Stimulated activated naive B cell treated with anti-CD40 and anti-IgM and Interleukin-4, amounts not matched to agents 10 μg/mL and 1 μg/mL and 100 μg/mL, for 72 hours (primary cell): ENCODE data around the gene MRAP.

Source experiments
- ATAC-seq, 2 donors: fragments of 150-1000 bp; cut with Tn5 transposase; replicated peaks; 2 replicates each; pipeline ENCODE4 v1.10.0; 2021; ENCODE audit warnings: moderate library complexity in 1 of 2
- DNase-seq: peaks from one replicate; pipeline ENCODE4 v3.0.0; 2021
- H3K27ac Mint-ChIP-seq: one replicate; pipeline ENCODE4 v1.8.0; 2022; ENCODE audit warnings: mild to moderate bottlenecking, mixed read lengths
- H3K27me3 Mint-ChIP-seq, 2 donors: one replicate each; pipeline ENCODE4 v1.8.0; 2022; ENCODE audit warnings: mixed read lengths in 2 of 2
- H3K36me3 Mint-ChIP-seq, 2 donors: one replicate each; pipeline ENCODE4 v1.8.0; 2022; ENCODE audit warnings: mixed read lengths in 2 of 2, mild to moderate bottlenecking in 1 of 2
- H3K4me1 Mint-ChIP-seq, 2 donors: one replicate each; pipeline ENCODE4 v1.8.0; 2022; ENCODE audit warnings: mixed read lengths in 2 of 2, mild to moderate bottlenecking in 1 of 2
- H3K4me3 Mint-ChIP-seq, 2 donors: one replicate each; pipeline ENCODE4 v1.8.0; 2022; ENCODE audit warnings: mild to moderate bottlenecking in 2 of 2, mixed read lengths in 2 of 2, moderate library complexity in 1 of 2
- H3K9me3 Mint-ChIP-seq, 2 donors: one replicate each; pipeline ENCODE4 v1.8.0; 2022; ENCODE audit warnings: mixed read lengths in 2 of 2, mild to moderate bottlenecking in 1 of 2

The MRAP gene

DNA sequence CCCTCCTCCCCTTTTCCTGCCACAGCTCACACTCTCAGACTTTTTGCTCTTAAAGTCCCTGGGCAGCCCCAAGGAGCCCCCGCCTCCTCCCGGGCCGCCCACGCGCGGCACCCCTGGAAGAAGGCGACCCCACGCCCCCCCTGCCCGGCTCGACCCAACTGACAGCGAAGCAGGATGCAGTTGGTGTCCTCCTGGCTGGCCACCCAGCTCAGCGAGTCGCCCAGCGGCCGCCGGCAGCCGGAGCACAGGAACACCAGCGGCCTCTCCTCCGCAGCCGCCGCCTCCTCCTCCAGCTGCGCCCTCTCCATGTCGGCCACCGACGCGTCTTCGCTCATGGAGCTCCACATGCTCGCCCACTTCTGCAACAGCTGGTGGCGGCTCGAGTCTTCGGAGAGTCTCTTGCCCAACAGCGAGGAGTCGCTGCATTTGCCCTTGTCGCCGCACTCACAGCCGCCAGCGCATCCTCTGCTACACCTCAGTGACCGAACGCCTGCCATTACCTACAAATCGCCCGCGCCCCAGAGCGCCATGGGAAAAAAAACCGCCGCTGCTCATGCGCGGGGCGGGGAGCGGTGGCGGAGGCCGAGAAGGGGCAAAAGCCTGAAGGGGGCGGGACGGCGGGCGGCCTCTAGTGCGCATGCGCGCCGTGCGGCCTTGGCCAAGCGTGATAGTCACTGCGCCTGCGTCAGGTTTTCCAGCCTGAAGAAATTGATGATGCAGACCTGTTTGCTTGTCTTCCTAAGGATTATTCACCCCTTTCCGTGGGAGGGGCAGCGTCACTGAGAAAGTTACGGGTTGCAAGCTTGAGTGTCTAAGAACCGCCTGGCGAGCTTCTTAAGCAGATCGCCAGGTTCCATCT, 19.9 kb upstream of the MRAP start, which contains the start of gene MIS18A:
Gene MIS18A, minus strand, starts transcription at position 532 of the 859 bp plus-strand sequence. Its CDS starts 35 bp downstream, at position 497.
- Mint-ChIP-seq H3K4me3 (peak within 1 kb of the TSS; percentile 99 to 100), H3K27me3 (no peaks in the 10 kb centered on the region), H3K4me1 (peaks cover 13 to 27% of the 10 kb centered on the region in 2 donors), H3K27ac (peak within 1 kb of the TSS; percentile 97), H3K36me3 (peaks cover 25 to 39% of the 10 kb centered on the region in 2 donors), H3K9me3 (no peaks in the 10 kb centered on the region)
- ATAC-seq = peak; percentile 96
- DNase-seq = peak; percentile 95

- H3K4me3 Mint-ChIP-seq = peak overlapping the region; percentile 99 to 100
- no peaks in the 10 kb centered on the region for H3K9me3 Mint-ChIP-seq
- no peaks in the 10 kb centered on the region for H3K27me3 Mint-ChIP-seq
- peak overlapping the region; percentile 97 for H3K27ac Mint-ChIP-seq
- no peak for DNase-seq
- ATAC-seq = no peak
- peaks cover 29 to 45% of the 10 kb centered on the region in 2 donors for H3K36me3 Mint-ChIP-seq
- H3K4me1 Mint-ChIP-seq = peaks cover 13 to 27% of the 10 kb centered on the region in 2 donors
Observed at GRCh38 chr21:32279377-32279680, 19.3 kb upstream of the MRAP start.

DNA sequence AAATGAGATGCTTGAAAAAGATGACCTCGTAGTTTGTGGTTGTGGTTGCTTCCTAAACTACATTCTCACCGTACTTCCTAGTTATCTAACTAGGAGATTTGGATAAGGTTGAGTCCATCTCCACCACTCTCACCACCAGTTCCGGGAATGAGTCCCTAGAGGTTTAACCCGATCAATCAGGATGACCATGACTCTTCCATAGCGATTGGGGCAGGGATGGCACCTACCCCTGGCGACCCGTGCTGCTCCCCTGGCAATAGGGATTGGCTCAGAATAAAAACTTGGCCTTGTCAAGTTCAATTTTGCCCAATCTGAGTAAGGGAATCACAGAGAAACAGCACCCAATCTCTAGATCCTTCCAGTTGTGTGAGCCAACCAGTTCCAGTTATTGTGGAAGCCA, 17.1 kb upstream of the MRAP start:
- DNase-seq = no peak
- H3K27me3 Mint-ChIP-seq = no peaks in the 10 kb centered on the region
- H3K4me1 Mint-ChIP-seq = peaks cover 9 to 27% of the 10 kb centered on the region in 2 donors
- ATAC-seq = no peak
- no peaks in the 10 kb centered on the region for H3K9me3 Mint-ChIP-seq
- H3K36me3 Mint-ChIP-seq = peaks cover 27 to 52% of the 10 kb centered on the region in 2 donors
- H3K27ac Mint-ChIP-seq = no peak overlapping the region
- no peak overlapping the region for H3K4me3 Mint-ChIP-seq

GRCh38 chr21:32282992-32283391, 15.7 kb upstream of the MRAP start:
- Mint-ChIP-seq H3K4me3 (no peak overlapping the region), H3K4me1 (peaks cover 8 to 22% of the 10 kb centered on the region in 2 donors), H3K27me3 (no peaks in the 10 kb centered on the region), H3K27ac (no peak overlapping the region), H3K36me3 (peaks cover 26 to 58% of the 10 kb centered on the region in 2 donors), H3K9me3 (peaks cover 0 to 2% of the 10 kb centered on the region in 2 donors)
- no peak for DNase-seq
- no peak for ATAC-seq

DNA sequence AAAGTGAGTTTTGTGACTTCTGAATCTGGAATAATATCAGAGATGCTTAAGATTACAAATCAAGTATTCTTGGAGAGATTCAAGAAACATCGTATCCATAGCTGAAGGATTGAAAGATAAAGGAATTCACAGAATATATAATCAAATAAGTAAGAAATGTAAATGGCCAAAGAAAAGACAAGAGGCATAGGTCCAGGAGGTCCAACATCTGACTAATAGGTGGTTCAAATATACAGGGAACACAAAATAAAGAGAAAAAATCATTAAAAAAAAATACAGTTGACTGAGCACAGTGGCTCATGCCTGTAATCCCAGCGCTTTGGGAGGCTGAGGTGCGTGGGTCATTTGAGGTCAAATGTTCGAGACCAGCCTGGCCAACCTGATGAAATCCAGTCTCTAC, 13.2 kb upstream of the MRAP start:
- DNase-seq (no peak), ATAC-seq (no peak)
- peaks cover 0 to 2% of the 10 kb centered on the region in 2 donors for H3K4me1 Mint-ChIP-seq
- no peak overlapping the region for H3K4me3 Mint-ChIP-seq
- H3K36me3 Mint-ChIP-seq = peaks cover 31 to 58% of the 10 kb centered on the region in 2 donors
- H3K27me3 Mint-ChIP-seq = no peaks in the 10 kb centered on the region
- peaks cover 0 to 4% of the 10 kb centered on the region in 2 donors for H3K9me3 Mint-ChIP-seq
- H3K27ac Mint-ChIP-seq = no peak overlapping the region

DNA sequence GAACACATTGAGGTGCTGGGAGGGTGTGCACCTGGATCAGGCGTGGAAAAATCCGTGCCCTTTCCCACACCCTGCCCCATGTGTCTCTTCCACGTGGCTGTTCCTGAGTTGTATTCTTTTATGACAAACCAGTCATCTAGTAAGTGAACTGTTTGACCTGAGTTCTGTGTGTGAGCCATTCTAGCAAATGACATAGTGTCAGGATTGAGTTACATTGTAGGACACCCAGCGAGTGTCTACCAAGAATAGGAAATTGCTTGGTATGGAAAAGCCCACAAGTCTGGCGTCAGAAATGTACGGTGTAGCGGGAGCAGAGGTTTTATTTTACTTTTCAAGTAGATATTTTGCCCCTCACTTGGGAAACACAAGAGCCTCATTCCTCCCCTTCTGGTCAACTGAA, 1.2 kb upstream of the MRAP start:
- Mint-ChIP-seq H3K36me3 (peaks cover 31 to 58% of the 10 kb centered on the region in 2 donors), H3K9me3 (no peaks in the 10 kb centered on the region)
- DNase-seq = no peak

DNA sequence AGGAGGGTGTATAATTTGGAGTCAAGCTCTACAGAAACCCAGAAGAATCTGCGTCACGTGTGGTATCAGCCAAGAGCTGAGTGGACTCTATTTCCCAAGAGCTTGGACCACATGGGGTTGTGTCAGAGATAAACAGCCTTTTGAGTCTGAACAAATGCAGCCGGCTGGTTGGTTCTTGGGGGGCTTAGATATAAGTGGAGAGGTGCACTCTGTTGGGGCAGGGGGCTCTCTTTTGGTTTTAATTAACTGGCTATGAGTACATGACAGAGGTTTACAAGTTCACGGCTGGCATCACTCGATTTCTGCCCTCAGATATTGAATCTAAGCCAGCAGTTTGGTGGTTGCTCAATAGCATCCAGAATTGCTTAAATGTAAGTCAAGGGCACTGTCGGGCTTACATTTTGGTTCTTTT, 501 bp upstream of the MRAP start:
- Mint-ChIP-seq H3K4me1 (no peaks in the 10 kb centered on the region), H3K9me3 (no peaks in the 10 kb centered on the region), H3K27me3 (no peaks in the 10 kb centered on the region), H3K36me3 (peaks cover 30 to 57% of the 10 kb centered on the region in 2 donors), H3K27ac (no peak overlapping the region), H3K4me3 (no peak overlapping the region)
- no peak for ATAC-seq
- no peak for DNase-seq

More for the DNA sequence above, 1.2 kb upstream of the MRAP start:
- no peak for ATAC-seq
- Mint-ChIP-seq H3K27ac (no peak overlapping the region), H3K4me1 (no peaks in the 10 kb centered on the region), H3K4me3 (no peak overlapping the region), H3K27me3 (no peaks in the 10 kb centered on the region)

- ATAC-seq = no peak
- Mint-ChIP-seq H3K4me3 (no peak overlapping the region), H3K27ac (no peak overlapping the region), H3K4me1 (no peaks in the 10 kb centered on the region), H3K36me3 (peaks cover 37 to 63% of the 10 kb centered on the region in 2 donors), H3K27me3 (no peaks in the 10 kb centered on the region), H3K9me3 (no peaks in the 10 kb centered on the region)
- DNase-seq = no peak
Observed at GRCh38 chr21:32299695-32300094, 1.0 kb downstream of the MRAP start.

DNA sequence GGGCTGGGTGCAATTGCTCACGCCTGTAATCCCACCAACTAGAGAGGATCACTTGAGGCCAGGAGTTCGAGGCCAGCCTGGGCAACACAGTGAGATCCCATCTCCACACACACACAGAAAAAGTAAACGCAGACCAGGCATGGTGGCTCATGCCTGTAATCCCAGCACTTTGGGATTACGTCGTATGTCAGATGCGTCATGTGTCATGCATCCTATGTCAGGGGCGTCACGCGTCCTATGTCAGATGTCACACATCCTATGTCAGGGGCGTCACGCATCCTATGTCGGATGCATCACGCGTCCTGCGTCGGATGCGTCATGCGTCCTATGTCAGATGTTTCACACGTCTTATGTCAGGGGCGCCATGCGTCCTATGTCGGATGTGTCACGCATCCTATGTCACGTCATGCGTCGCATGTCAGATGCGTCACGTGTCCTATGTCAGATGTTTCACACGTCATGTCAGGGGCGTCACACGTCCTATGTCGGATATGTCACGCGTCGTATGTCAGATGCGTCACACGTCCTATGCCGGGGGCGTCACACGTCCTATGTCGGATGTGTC, 1.5 kb downstream of the MRAP start:
- DNase-seq (no peak), ATAC-seq (no peak)
- Mint-ChIP-seq H3K4me1 (no peaks in the 10 kb centered on the region), H3K36me3 (peaks cover 40 to 64% of the 10 kb centered on the region in 2 donors), H3K27ac (no peak overlapping the region), H3K27me3 (no peaks in the 10 kb centered on the region), H3K4me3 (no peak overlapping the region), H3K9me3 (no peaks in the 10 kb centered on the region)

GRCh38 chr21:32301596-32301995, 2.9 kb downstream of the MRAP start:
- H3K9me3 Mint-ChIP-seq = no peaks in the 10 kb centered on the region
- no peak overlapping the region for H3K27ac Mint-ChIP-seq
- peaks cover 42 to 66% of the 10 kb centered on the region in 2 donors for H3K36me3 Mint-ChIP-seq
- no peak for ATAC-seq
- DNase-seq = no peak
- H3K27me3 Mint-ChIP-seq = no peaks in the 10 kb centered on the region
- no peak overlapping the region for H3K4me3 Mint-ChIP-seq
- H3K4me1 Mint-ChIP-seq = no peaks in the 10 kb centered on the region

DNA sequence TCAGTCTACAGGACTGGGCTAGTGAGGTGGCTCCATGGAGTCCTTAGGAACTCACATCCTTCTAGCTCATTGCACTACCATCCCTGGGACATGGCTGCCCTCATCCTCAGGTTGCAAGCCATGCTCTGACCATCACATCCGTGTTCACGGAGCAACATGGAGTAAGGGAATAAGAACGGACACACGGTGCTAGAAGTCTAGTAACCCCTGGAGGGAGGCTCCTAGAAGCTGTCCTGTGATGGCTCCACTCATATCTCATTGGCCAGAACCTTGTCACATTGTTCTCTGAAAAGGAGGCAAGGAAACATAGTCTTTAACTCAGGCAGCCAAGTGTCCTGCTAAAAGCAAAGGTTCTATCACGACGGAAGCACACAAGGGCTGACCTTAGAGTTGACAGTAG, 3.9 kb downstream of the MRAP start:
- Mint-ChIP-seq H3K27me3 (no peaks in the 10 kb centered on the region), H3K9me3 (no peaks in the 10 kb centered on the region), H3K36me3 (peaks cover 50 to 67% of the 10 kb centered on the region in 2 donors), H3K4me3 (no peak overlapping the region), H3K4me1 (no peaks in the 10 kb centered on the region), H3K27ac (no peak overlapping the region)
- no peak for DNase-seq
- ATAC-seq = no peak

- Mint-ChIP-seq H3K9me3 (no peaks in the 10 kb centered on the region), H3K4me1 (no peaks in the 10 kb centered on the region), H3K36me3 (peaks cover 54 to 68% of the 10 kb centered on the region in 2 donors), H3K27ac (no peak overlapping the region), H3K4me3 (no peak overlapping the region), H3K27me3 (no peaks in the 10 kb centered on the region)
- ATAC-seq (no peak), DNase-seq (no peak)
Observed at GRCh38 chr21:32303385-32303784, 4.7 kb downstream of the MRAP start.

GRCh38 chr21:32304998-32305397, 6.3 kb downstream of the MRAP start:
- Mint-ChIP-seq H3K9me3 (no peaks in the 10 kb centered on the region), H3K4me3 (no peak overlapping the region), H3K4me1 (no peaks in the 10 kb centered on the region), H3K27me3 (no peaks in the 10 kb centered on the region), H3K36me3 (peaks cover 59 to 68% of the 10 kb centered on the region in 2 donors), H3K27ac (no peak overlapping the region)
- DNase-seq = no peak
- ATAC-seq = no peak

- Mint-ChIP-seq H3K4me1 (peaks cover 4 to 6% of the 10 kb centered on the region in 2 donors), H3K36me3 (peaks cover 57 to 66% of the 10 kb centered on the region in 2 donors), H3K9me3 (no peaks in the 10 kb centered on the region), H3K4me3 (no peak overlapping the region), H3K27me3 (no peaks in the 10 kb centered on the region), H3K27ac (peak overlapping the region; percentile 65)
- ATAC-seq (no peak), DNase-seq (no peak)
Observed at GRCh38 chr21:32306021-32306780, 7.5 kb downstream of the MRAP start.
